T-cell (primary cell): Measurements from ENCODE around the gene GGCX. TPM values are rescaled to one million over a fixed set of nuclear protein-coding genes. Genes with fewer than 3 reads are reported as not detected.

Experiments
- ATAC-seq, 4 experiments: fragments of 200-7000 bp in 3 of 4; fragments of 150-1000 bp in 1 of 4; cut with Tn5 transposase; replicated peaks in 1 of 4; 1 replicate in 3 of 4; 2 replicates in 1 of 4; pipeline ENCODE4 v1.10.0; 2021; ENCODE audit warnings: moderate library complexity in 3 of 4, mild to moderate bottlenecking in 2 of 4, moderate number of reproducible peaks in 1 of 4
- CTCF ChIA-PET, 2 donors: fragments of 300-600 bp; sonication (Branson Sonifier 250); formaldehyde crosslinking; loops; one replicate each; lab custom pipeline; 2022; ENCODE audit warnings: antibody characterized with exemption in 2 of 2; lab: Charles Lee
- POLR2A ChIA-PET, 2 donors: fragments of 300-600 bp; sonication (Branson Sonifier 250); formaldehyde crosslinking; loops; one replicate each; lab custom pipeline; 2022; ENCODE audit warnings: antibody characterized with exemption in 2 of 2; lab: Charles Lee
- DNase-seq, 35 experiments: peaks; one replicate each; pipeline versions ENCODE4 v3.0.0 to v3.0.0-alpha.2; 2013 to 2023
- H3K27ac ChIP-seq: one replicate; pipeline ENCODE4 v1.5.1; 2013; ENCODE audit warnings: low read length
- H3K27me3 ChIP-seq, 2 experiments: replicated peaks in 1 of 2; 1 replicate in 1 of 2; 2 replicates in 1 of 2; pipeline versions ENCODE4 v1.6.1 to v1.7.0; 2013; ENCODE audit warnings: low read length in 1 of 2, mixed read lengths in 1 of 2; ENCODE audit not compliant: control insufficient read depth in 2 of 2, insufficient read depth in 2 of 2; ENCODE audit errors: extremely low read depth in 1 of 2
- H3K36me3 ChIP-seq, 2 donors: 1 replicate in 1 of 2; 2 replicates in 1 of 2; pipeline versions ENCODE4 v1.6.1 to v1.7.0; 2013; ENCODE audit warnings: low read length in 1 of 2; ENCODE audit not compliant: control insufficient read depth in 2 of 2, insufficient read depth in 1 of 2; ENCODE audit errors: extremely low read depth in 1 of 2
- H3K4me1 ChIP-seq, 2 experiments: 1 replicate in 1 of 2; 2 replicates in 1 of 2; pipeline versions ENCODE4 v1.6.1 to v1.7.0; 2013; ENCODE audit warnings: low read length in 2 of 2, mixed read lengths in 1 of 2; ENCODE audit not compliant: insufficient read depth in 2 of 2, control insufficient read depth in 1 of 2; ENCODE audit errors: extremely low read depth in 1 of 2
- H3K4me3 ChIP-seq, 2 donors: 1 replicate in 1 of 2; 2 replicates in 1 of 2; pipeline versions ENCODE4 v1.5.1 to v1.7.0; 2013; ENCODE audit warnings: mild to moderate bottlenecking in 2 of 2, low read length in 1 of 2, moderate library complexity in 1 of 2; ENCODE audit not compliant: control insufficient read depth in 1 of 2; ENCODE audit errors: extremely low read depth in 1 of 2
- H3K9me3 ChIP-seq: 2 replicates; pipeline ENCODE4 v1.7.0; 2013
- H3K27ac Mint-ChIP-seq, 2 donors: one replicate each; pipeline ENCODE4 v1.8.0; 2020 to 2021; ENCODE audit warnings: mild to moderate bottlenecking in 2 of 2, mixed read lengths in 2 of 2
- H3K27me3 Mint-ChIP-seq, 2 donors: one replicate each; pipeline ENCODE4 v1.8.0; 2021 to 2022; ENCODE audit warnings: mixed read lengths in 2 of 2
- H3K36me3 Mint-ChIP-seq: one replicate; pipeline ENCODE4 v1.8.0; 2021; ENCODE audit warnings: mixed read lengths
- H3K4me1 Mint-ChIP-seq, 3 donors: one replicate each; pipeline ENCODE4 v1.8.0; 2020 to 2022; ENCODE audit warnings: mixed read lengths in 3 of 3, mild to moderate bottlenecking in 1 of 3
- H3K4me3 Mint-ChIP-seq, 3 donors: one replicate each; pipeline ENCODE4 v1.8.0; 2020 to 2022; ENCODE audit warnings: mild to moderate bottlenecking in 3 of 3, mixed read lengths in 3 of 3, moderate library complexity in 3 of 3
- H3K9me3 Mint-ChIP-seq, 3 donors: one replicate each; pipeline ENCODE4 v1.8.0; 2020 to 2022; ENCODE audit warnings: mixed read lengths in 3 of 3
- WGBS: methylation state at CpG from one replicate; pipeline ENCODE4 v1.1.5; 2013; ENCODE audit warnings: missing lambda C conversion rate; ENCODE audit not compliant: insufficient coverage; 5-methylcytosine and 5-hydroxymethylcytosine counted together
- total RNA-seq, 35 experiments: library from RNA in 6 of 35; stranded (reverse) in 6 of 35; fragments of 120-200 nt in 1 of 35; gene quantifications; one replicate each; pipeline versions ENCODE4 v1.2.1 to v1.2.4 and lab custom pipeline; 2013 to 2026

GGCX gene
- total RNA-seq, 5 donors from 2014 or later (not counting 1 experiment from before 2014, with no cell fraction given), result 20.4 to 29.7 (median 25.7) TPM

GRCh38 chr2:85554980-85555612 lies 6.2 kb downstream of the GGCX start:
- no peaks in the 10 kb centered on the region for H3K4me1 ChIP-seq
- H3K9me3 ChIP-seq, result no peaks in the 10 kb centered on the region
- H3K4me3 Mint-ChIP-seq, result no peak overlapping the region
- no peak overlapping the region for H3K4me3 ChIP-seq
- H3K4me1 Mint-ChIP-seq, result peaks cover 11 to 20% (median 16%) of the 10 kb centered on the region in 3 donors
- CTCF ChIA-PET, result interaction anchor here (0.5 to 1.9 kb wide), 6 partner anchors 93 to 626 kb away, joined by 3 to 6 read pairs (median 4); partner anchors contain the start of gene ELMOD3 (in 1 of the 2)
- DNase-seq, result no peak
- peaks cover 0 to 69% of the 10 kb centered on the region in 2 donors for H3K36me3 ChIP-seq
- no CpG with 5 or more reads among the region's 3 CpGs for WGBS
- no peaks in the 10 kb centered on the region for H3K9me3 Mint-ChIP-seq
- ATAC-seq, result no peak
- H3K27me3 ChIP-seq, result no peaks in the 10 kb centered on the region
- POLR2A ChIA-PET, result interaction anchor here in 1 of 2 donors (0.6 kb wide), 1 partner anchor 38 kb away, joined by 4 read pairs; no protein-coding TSS in a partner anchor
- H3K27ac ChIP-seq, result no peak overlapping the region
- H3K36me3 Mint-ChIP-seq, result peaks cover 44% of the 10 kb centered on the region
- no peak overlapping the region for H3K27ac Mint-ChIP-seq
- no peaks in the 10 kb centered on the region for H3K27me3 Mint-ChIP-seq

- no peaks in the 10 kb centered on the region for H3K9me3 ChIP-seq
- no peak overlapping the region for H3K27ac ChIP-seq
- H3K4me3 Mint-ChIP-seq, result no peak overlapping the region
- no peak overlapping the region for H3K4me3 ChIP-seq
- H3K4me1 ChIP-seq, result no peaks in the 10 kb centered on the region
- no peaks in the 10 kb centered on the region for H3K9me3 Mint-ChIP-seq
- no peak overlapping the region for H3K27ac Mint-ChIP-seq
- CTCF ChIA-PET, result interaction anchor here (0.5 to 6.7 kb wide), 6 partner anchors 15 to 145 kb away, joined by 3 to 65 read pairs (median 10); partner anchors contain the start of genes MAT2A (in 1 of the 2) and SH2D6 (in 1 of the 2)
- ATAC-seq (no peak), DNase-seq (no peak)
- WGBS, result no CpG with 5 or more reads among the region's 6 CpGs
- H3K27me3 ChIP-seq, result no peaks in the 10 kb centered on the region
- no peaks in the 10 kb centered on the region for H3K27me3 Mint-ChIP-seq
- POLR2A ChIA-PET, result no interaction called here
- peaks cover 0 to 6% (median 4%) of the 10 kb centered on the region in 3 donors for H3K4me1 Mint-ChIP-seq
- H3K36me3 Mint-ChIP-seq, result peaks cover 51% of the 10 kb centered on the region
- peaks cover 0 to 72% of the 10 kb centered on the region in 2 donors for H3K36me3 ChIP-seq
Observed at GRCh38 chr2:85553184-85553583, 8.1 kb downstream of the GGCX start.

GRCh38 chr2:85551698-85552678 lies 9.3 kb downstream of the GGCX start:
- no peaks in the 10 kb centered on the region for H3K9me3 Mint-ChIP-seq
- H3K27me3 Mint-ChIP-seq, result no peaks in the 10 kb centered on the region
- Histone ChIP-seq H3K27me3 (no peaks in the 10 kb centered on the region), H3K27ac (no peak overlapping the region), H3K4me3 (no peak overlapping the region), H3K36me3 (peaks cover 0 to 64% of the 10 kb centered on the region in 2 donors), H3K9me3 (no peaks in the 10 kb centered on the region), H3K4me1 (no peaks in the 10 kb centered on the region)
- POLR2A ChIA-PET, result interaction anchor here (0.5 to 1.1 kb wide), 5 partner anchors 12 to 204 kb away, joined by 3 to 6 read pairs (median 5); no protein-coding TSS in a partner anchor
- WGBS, result 83% methylated on average over 2 of the region's 9 CpGs
- peak overlapping the region; percentile 39 for H3K27ac Mint-ChIP-seq
- peak; percentile 74 to 93 (median 87) for DNase-seq
- no peak overlapping the region for H3K4me3 Mint-ChIP-seq
- CTCF ChIA-PET, result interaction anchor here (0.5 to 6.7 kb wide), 22 partner anchors 9 to 286 kb away, joined by 3 to 65 read pairs (median 6); partner anchors contain the start of genes SH2D6 (in 2 of the 2), ELMOD3 (in 1 of the 2), GGCX (in 1 of the 2) and MAT2A (in 1 of the 2)
- peaks cover 53% of the 10 kb centered on the region for H3K36me3 Mint-ChIP-seq
- ATAC-seq, result peak; percentile 91 to 97 (median 93)
- H3K4me1 Mint-ChIP-seq, result peaks cover 0 to 4% (median 4%) of the 10 kb centered on the region in 3 donors

- no peak overlapping the region for H3K27ac ChIP-seq
- Mint-ChIP-seq H3K36me3 (peaks cover 46% of the 10 kb centered on the region), H3K4me3 (no peak overlapping the region), H3K4me1 (peaks cover 0 to 4% (median 4%) of the 10 kb centered on the region in 3 donors), H3K9me3 (no peaks in the 10 kb centered on the region), H3K27me3 (no peaks in the 10 kb centered on the region), H3K27ac (no peak overlapping the region)
- 92% methylated on average over 9 of the region's 10 CpGs for WGBS
- H3K36me3 ChIP-seq, result peaks cover 0 to 66% of the 10 kb centered on the region in 2 donors
- ChIA-PET CTCF (interaction anchor here (0.5 to 6.7 kb wide), 14 partner anchors 10 to 600 kb away, joined by 3 to 65 read pairs (median 6); partner anchors contain the start of genes SH2D6 (in 2 of the 2) and MAT2A (in 1 of the 2)), POLR2A (interaction anchor here in 1 of 2 donors (1.2 kb wide), 1 partner anchor 11 kb away, joined by 4 read pairs; the partner anchor contains the start of gene GGCX)
- peak in 1 of 35 experiments; percentile 2 for DNase-seq
- H3K4me3 ChIP-seq, result no peak overlapping the region
- ATAC-seq, result no peak
- no peaks in the 10 kb centered on the region for H3K27me3 ChIP-seq
- H3K4me1 ChIP-seq, result no peaks in the 10 kb centered on the region
- H3K9me3 ChIP-seq, result no peaks in the 10 kb centered on the region
Observed at GRCh38 chr2:85550486-85550885, 10.8 kb downstream of the GGCX start.

- POLR2A ChIA-PET, result interaction anchor here (0.5 to 0.6 kb wide), 3 partner anchors 79 to 164 kb away, joined by 3 to 5 read pairs (median 3); no protein-coding TSS in a partner anchor
- Mint-ChIP-seq H3K4me3 (no peak overlapping the region), H3K36me3 (peaks cover 41% of the 10 kb centered on the region), H3K27ac (peak overlapping the region in 1 of 2 donors; percentile 16), H3K4me1 (peaks cover 0 to 4% (median 4%) of the 10 kb centered on the region in 3 donors), H3K9me3 (no peaks in the 10 kb centered on the region), H3K27me3 (no peaks in the 10 kb centered on the region)
- no peak overlapping the region for H3K4me3 ChIP-seq
- no peaks in the 10 kb centered on the region for H3K4me1 ChIP-seq
- H3K36me3 ChIP-seq, result peaks cover 0 to 65% of the 10 kb centered on the region in 2 donors
- ATAC-seq (no peak), DNase-seq (no peak)
- H3K27ac ChIP-seq, result no peak overlapping the region
- no peaks in the 10 kb centered on the region for H3K27me3 ChIP-seq
- H3K9me3 ChIP-seq, result no peaks in the 10 kb centered on the region
- CTCF ChIA-PET, result interaction anchor here (0.6 to 6.7 kb wide), 11 partner anchors 11 to 248 kb away, joined by 3 to 65 read pairs (median 7); partner anchors contain the start of genes SH2D6 (in 2 of the 2) and MAT2A (in 1 of the 2)
- WGBS, result 92% methylated on average over 4 of the region's 4 CpGs
Observed at GRCh38 chr2:85549826-85550225, 11.5 kb downstream of the GGCX start.
